H54 (cell line): ENCODE data around the gene SLC49A4.
"Not testable (repeated sequence)": the region's sequence is repeated elsewhere in the genome, so short reads cannot be mapped to it uniquely, and the experiment has no call there.

Source experiments
- DNase-seq: peaks from one replicate; pipeline ENCODE4 v3.0.0; 2011; ENCODE audit warnings: low spot score, mixed read lengths; ENCODE audit not compliant: insufficient read length
- FAIRE-seq: peaks from 3 replicates; lab custom pipeline; 2011; peaks lifted over from hg19 to GRCh38; lab: Jason Lieb, UNC
- POLR2A ChIP-seq: IDR thresholded peaks from 2 replicates; pipeline ENCODE4 v1.6.1; 2011; ENCODE audit warnings: low read depth, mild to moderate bottlenecking, low read length

Gene SLC49A4, protein sequence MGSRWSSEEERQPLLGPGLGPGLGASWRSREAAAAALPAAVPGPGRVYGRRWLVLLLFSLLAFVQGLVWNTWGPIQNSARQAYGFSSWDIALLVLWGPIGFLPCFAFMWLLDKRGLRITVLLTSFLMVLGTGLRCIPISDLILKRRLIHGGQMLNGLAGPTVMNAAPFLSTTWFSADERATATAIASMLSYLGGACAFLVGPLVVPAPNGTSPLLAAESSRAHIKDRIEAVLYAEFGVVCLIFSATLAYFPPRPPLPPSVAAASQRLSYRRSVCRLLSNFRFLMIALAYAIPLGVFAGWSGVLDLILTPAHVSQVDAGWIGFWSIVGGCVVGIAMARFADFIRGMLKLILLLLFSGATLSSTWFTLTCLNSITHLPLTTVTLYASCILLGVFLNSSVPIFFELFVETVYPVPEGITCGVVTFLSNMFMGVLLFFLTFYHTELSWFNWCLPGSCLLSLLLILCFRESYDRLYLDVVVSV

DNA sequence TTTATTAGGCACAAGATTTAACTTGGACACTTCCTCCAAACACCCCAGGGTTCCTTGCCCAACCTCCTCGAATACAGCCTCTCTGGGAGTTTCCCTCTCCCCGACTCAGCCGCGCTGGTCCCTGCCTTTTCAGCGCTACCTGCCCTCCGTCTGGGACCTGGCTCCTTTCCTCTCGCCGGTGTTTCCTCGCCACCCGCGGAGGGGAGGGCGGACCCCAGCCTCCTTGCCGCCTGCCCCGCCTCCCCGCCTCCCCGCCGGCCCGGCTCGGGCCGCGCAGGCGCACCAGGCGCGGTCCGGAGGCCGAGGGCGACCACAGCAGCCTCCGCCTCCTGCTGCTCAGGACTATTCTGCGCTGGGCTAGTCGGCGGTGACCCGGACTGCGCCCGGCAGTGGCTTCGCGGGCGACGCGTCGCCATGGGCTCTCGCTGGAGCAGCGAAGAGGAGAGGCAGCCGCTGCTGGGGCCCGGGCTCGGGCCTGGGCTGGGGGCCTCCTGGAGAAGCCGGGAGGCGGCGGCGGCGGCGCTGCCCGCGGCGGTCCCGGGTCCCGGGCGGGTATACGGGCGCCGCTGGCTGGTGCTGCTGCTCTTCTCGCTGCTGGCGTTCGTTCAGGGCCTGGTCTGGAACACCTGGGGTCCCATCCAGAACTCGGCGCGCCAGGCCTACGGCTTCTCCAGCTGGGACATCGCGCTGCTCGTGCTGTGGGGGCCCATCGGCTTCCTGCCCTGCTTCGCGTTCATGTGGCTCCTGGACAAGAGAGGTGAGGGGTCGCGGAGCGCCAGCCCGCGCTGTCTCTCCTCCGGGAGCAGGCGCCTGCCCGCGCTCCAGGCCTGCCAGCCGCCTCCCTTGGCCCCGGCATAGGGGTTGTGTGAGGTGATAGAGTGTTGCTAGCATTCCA lies at the start of gene SLC49A4:
SLC49A4 (plus strand) TSS at position 291 of the 895 bp plus-strand sequence; CDS start at position 415, 124 bp downstream.
- FAIRE-seq = no peak
- DNase-seq = peak; percentile 85
- peak; percentile 91 for TF ChIP-seq POLR2A

DNA sequence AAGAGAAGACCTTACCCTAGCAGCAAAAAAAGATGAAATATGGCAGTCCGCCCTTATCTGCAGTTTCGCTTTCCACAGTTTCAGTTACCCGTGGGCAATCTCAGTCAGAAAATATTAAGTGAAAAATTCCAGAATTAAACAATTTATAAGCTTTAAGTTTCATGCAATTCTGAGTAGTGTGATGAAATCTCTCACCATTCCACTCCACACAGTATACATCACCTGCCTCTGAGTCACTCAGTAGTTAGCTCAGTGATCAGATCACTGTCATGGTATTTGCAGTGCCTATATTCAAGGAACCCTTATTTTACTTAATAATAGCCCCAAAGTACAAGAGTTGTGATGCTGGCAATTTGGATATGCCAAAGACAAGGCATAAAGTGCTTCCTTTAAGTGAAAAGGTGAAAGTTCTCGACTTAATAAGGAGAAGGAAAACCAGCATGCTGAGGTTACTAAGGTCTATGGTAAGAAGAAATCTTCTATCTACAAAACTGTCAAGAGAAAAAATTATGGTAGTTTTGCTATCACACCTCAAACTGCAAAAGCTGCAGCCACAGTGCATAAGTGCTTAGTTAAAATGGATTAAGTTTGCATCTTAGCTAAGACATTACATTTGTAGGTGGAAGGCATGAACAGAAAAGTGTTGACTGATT lies 49.4 kb upstream of the SLC49A4 start:
- DNase-seq = no peak
- peak; percentile 86 for FAIRE-seq
- TF ChIP-seq POLR2A = no peak

DNA sequence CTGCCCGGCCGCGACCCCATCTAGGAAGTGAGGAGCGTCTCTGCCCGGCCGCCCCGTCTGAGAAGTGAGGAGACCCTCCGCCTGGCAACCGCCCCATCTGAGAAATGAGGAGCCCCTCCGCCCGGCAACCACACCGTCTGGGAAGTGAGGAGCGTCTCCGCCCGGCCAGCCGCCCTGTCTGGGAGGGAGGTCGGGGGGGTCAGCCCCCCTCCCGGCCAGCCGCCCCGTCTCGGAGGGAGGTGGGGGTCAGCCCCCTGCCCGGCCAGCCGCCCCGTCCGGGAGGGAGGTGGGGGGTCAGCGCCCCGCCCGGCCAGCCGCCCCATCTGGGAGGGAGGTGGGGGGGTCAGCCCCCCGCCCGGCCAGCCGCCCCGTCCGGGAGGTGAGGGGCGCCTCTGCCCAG lies 47.6 kb upstream of the SLC49A4 start:
- not testable (repeated sequence) for FAIRE-seq, DNase-seq

DNA sequence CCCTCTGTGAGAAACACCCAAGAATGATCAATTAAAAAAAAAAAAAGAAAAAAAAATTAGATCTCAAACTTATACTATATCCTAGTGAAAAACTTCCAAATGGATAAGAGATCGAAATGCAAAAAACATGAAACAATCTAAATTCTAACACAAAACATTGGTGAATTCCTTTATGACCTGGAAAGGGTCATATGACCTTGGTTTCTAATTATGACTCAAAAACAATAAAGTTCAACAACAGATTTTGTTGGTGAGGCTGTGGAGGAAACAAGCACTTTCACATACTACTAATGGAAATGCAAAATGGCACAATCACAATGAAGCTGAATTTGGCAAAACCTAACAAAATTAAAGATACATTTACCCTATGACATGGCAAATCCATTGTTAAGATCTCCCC lies 46.5 kb upstream of the SLC49A4 start:
- DNase-seq = no peak
- no peak for TF ChIP-seq POLR2A
- no peak for FAIRE-seq

DNA sequence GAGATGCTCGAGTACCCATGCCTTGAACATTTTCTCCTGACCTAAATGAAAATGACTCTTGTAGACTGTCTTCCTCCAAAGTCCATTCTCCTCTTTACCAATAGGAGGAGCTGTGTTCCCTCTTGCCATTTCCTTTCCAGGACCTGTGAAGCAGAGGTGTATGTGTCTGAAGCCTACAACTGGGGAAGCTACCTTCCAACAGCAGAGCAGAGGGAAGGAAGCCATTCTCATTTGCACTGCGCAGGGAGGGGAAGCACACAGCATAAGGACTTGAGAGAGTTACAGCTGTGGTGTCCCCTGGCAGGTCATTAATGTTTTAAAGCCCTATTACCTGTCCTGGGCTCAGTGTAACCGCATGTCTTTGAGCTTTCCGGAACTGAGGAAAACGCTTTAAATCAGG lies 39.9 kb upstream of the SLC49A4 start:
- peak; percentile 47 for DNase-seq
- no peak for TF ChIP-seq POLR2A
- peak; percentile 79 for FAIRE-seq

DNA sequence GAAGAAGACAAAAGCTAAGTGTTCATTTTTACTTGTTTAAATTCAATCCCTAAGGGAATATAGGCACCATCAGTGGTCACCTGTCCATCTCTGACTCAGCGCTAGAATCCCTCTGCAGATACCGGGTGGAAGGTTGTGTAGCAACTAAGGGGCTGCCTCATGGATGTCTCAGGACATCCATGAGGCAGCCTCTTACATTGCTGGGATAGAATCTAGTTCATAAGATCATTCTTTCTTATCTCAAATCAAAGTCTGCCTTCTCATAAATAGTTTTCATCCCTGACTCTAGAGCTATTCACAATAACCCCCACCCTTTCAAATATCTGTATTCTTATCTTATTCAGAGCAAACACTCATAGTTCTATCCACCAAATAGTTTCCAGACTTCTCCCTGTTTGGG lies 39.4 kb upstream of the SLC49A4 start:
- FAIRE-seq (no peak), DNase-seq (no peak)
- no peak for TF ChIP-seq POLR2A

DNA sequence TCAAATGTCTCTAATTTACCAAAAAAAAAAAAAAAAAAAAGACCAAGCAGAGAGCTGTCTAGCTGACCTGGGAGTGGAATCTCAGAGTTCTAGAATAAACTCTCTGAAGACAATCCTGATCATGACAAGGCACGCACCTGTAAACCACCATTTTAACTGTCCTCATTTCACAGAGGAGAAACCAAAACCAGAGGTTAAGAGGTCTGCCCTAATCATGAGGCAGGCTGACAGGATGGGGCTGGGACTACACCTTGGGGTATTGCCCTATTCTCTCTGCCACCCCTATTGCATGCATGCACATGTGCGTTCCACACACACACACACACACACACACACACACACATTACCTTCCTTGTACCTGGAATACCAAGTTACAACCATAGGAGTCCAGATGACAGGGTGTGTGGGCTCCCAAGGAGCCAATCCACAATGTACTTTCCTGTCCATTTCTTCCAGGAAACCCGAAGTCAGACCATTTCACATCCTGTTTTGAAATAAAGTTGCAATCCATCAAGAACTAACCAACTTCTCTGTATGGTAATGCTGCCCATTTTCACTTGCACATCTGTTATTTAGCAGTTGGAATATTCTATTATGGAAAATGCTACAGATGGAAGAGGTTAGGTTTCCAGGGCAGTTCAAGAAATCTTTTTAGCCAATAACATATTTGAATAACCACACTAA lies 35.9 kb upstream of the SLC49A4 start:
- no peak for TF ChIP-seq POLR2A
- no peak for DNase-seq
- no peak for FAIRE-seq

DNA sequence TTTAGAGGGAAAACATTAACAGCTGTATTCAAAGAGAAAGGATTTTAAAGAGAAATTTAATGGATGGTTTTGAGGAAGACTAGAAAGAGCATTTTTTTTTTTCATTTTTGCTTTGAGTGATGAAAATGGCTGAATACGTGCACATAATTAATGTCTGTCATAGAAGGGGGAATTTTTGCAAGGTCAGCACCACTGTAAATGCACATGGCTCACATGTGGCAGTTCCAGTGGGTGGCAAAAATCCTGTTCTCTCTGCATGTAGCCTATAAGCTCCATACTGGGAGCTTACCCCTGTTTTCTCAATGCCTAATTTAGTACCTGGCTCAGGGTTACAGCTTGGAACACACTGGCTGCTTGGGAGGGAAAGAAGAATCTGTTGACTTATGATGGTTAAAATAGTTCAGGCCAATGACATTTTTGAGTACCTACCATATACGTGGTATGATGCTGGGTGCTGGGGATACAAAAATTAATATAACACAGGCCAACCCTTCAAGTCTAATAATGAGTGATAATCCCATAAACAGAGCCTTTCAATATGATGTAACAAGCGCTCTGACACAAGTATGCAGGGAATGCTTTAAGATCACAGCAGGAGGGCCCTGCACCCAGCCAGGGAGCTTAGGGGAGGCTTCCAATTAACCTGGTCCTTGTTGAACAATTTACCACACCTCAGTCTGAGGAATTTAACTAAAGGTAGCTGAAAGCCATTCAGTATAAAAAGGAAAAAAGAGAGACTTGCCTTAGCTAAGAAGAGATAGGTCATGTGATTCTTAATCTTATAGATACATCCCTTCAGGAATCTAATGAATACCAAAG lies 34.2 kb upstream of the SLC49A4 start:
- FAIRE-seq (peak; percentile 41), DNase-seq (no peak)
- TF ChIP-seq POLR2A = no peak

DNA sequence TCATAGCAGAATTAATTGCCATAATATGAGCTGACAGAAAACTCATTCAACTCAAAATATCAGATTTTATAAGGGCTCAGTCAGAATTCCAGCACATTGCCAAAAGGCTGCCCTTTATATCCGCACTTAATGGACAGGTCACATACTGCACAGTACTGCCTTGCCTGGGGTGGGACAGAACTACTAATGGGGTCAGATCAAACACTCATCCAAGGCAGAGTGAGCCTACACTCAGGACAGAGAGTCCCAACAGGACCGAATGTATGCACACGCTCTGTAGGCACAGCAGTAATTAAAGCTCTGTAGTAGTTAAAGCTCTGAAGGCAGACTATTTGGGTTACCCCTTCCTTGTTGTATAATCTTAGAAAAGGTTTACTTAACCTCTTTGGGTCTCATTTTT lies 28.4 kb upstream of the SLC49A4 start:
- TF ChIP-seq POLR2A = no peak
- DNase-seq = no peak
- FAIRE-seq = no peak

DNA sequence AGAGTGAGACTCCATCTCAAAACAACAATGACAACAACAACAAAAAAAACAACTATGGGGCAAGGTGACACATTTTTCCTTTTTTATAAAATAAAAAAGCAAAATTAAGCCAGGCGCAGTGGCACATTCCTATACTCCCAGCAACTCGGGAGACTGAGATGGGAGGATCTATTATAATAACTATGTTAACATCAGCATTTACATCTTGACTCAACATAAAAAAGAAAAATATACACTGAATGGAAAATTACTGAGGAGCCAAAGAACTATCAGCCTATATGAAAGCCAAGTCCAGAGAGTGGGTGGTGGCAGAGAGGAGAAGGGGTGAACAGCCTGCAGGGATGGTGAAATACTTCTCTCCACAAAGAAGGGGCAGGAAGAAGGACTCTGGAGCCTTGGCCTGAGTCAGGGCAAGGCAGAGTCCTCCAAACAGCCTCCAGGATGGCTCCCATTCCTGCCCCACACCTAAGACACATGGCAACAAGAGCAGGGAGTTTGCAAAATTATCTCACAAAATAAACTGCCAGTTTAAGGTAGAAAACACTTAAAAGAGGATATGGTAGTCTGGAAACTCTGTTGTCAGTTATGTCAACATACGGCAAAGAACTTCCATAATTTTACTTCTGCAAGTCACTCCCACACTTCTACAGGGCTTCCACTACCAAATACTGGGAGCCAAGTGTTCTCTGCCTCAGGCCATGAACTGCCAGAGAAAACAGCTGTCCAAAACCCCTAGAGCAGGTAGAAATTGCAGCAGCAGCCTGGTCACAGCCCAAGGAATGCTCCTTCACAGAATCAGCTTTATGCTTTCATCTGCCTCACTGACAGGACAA lies 27.1 kb upstream of the SLC49A4 start:
- TF ChIP-seq POLR2A = no peak
- FAIRE-seq (no peak), DNase-seq (no peak)

DNA sequence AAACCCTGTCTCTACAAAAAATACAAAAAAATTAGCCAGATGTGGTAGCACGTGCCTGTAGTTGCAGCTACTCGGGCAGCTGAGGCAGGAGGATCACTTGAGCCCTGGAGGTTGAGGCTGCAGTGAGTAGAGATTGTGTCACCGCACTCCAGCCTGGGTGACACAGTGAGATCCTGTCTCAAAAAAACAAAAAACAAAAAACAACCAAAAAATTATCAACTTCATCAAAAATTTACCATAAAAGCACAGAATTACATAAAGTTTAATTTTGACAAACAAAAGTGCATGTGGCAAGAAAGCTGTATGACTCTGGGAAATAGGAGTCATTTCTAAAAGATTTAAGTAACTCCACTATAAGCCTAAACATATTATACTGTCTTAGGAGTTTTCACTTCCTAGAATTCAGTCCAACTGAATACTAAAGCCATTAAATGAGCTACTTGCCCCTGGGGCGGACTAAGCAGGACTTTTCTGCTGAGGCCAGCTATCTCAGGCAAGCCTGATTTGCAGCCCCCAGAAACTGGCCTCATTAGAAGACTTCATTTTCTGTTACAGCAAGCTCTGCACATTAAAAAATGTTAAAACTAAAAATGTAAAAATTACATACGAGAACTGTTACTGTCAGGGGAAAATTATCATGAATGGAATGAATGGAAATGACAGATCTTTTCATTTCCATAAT lies 24.2 kb upstream of the SLC49A4 start:
- FAIRE-seq (no peak), DNase-seq (no peak)
- TF ChIP-seq POLR2A = no peak
